Fibroblast of the aortic adventitia (primary cell): ENCODE data around the gene DNAH10. TPM values are rescaled to one million over a fixed set of nuclear protein-coding genes. Genes with fewer than 3 reads are reported as not detected.

Experiments
- DNase-seq: peaks from one replicate; pipeline ENCODE4 v3.0.0-alpha.2; 2010; ENCODE audit warnings: low read depth
- H3K4me3 ChIP-seq: 2 replicates; pipeline ENCODE4 v1.5.1; 2011; ENCODE audit warnings: low read depth, mild to moderate bottlenecking, control low read depth, low read length, moderate library complexity
- CTCF ChIP-seq: IDR thresholded peaks from 2 replicates; pipeline ENCODE4 v1.5.1; 2011; ENCODE audit warnings: mild to moderate bottlenecking, low read length, control low read depth, inconsistent platforms; ENCODE audit not compliant: insufficient read depth
- total RNA-seq: library from RNA; depleted of rRNA; stranded (reverse); fragments of >200 nt; gene quantifications from 2 replicates; pipeline ENCODE4 v1.2.3, GENCODE V29; 2012; ENCODE audit warnings: low replicate concordance

DNAH10 gene
- total RNA-seq, 1 donor, result 0.18 TPM

GRCh38 chr12:123893276-123893675 is 131.2 kb downstream of the DNAH10 start:
- no peak for DNase-seq
- TF ChIP-seq CTCF, result no peak
- no peak overlapping the region for H3K4me3 ChIP-seq

- no peak for TF ChIP-seq CTCF
- DNase-seq, result no peak
- no peak overlapping the region for H3K4me3 ChIP-seq
Observed at GRCh38 chr12:123894823-123895345, 132.8 kb downstream of the DNAH10 start.

GRCh38 chr12:123895451-123895850 is 133.3 kb downstream of the DNAH10 start:
- DNase-seq, result no peak
- TF ChIP-seq CTCF, result no peak
- no peak overlapping the region for H3K4me3 ChIP-seq

- DNase-seq, result peak; percentile 90
- H3K4me3 ChIP-seq, result peak overlapping the region; percentile 19
- TF ChIP-seq CTCF, result no peak
Observed at GRCh38 chr12:123896767-123897166, 134.7 kb downstream of the DNAH10 start.

GRCh38 chr12:123897221-123897620 is 135.1 kb downstream of the DNAH10 start:
- TF ChIP-seq CTCF, result no peak
- peak; percentile 71 for DNase-seq

GRCh38 chr12:123898673-123899072 is 136.6 kb downstream of the DNAH10 start:
- DNase-seq, result no peak
- no peak overlapping the region for H3K4me3 ChIP-seq
- no peak for TF ChIP-seq CTCF

More at GRCh38 chr12:123897221-123897620, 135.1 kb downstream of the DNAH10 start:
- H3K4me3 ChIP-seq, result no peak overlapping the region

- TF ChIP-seq CTCF, result no peak
- H3K4me3 ChIP-seq, result no peak overlapping the region
- DNase-seq, result no peak
Observed at GRCh38 chr12:123899368-123899767, 137.3 kb downstream of the DNAH10 start.
